Liver (tissue), 3 donors: ENCODE measurements around the gene ITGB1BP1.

Experiments used
- FOXA1 ChIP-seq: IDR thresholded peaks from 2 replicates; pipeline ENCODE4 v1.6.1; 2016; ENCODE audit warnings: antibody characterized with exemption
- HNF4G ChIP-seq: IDR thresholded peaks from 2 replicates; pipeline ENCODE4 v1.6.1; 2016; ENCODE audit warnings: antibody characterized with exemption
- JUND ChIP-seq, 2 donors: IDR thresholded peaks; 2 replicates each; pipeline ENCODE4 v1.6.1; 2016; ENCODE audit warnings: antibody characterized with exemption in 2 of 2
- RAD21 ChIP-seq, 2 donors: IDR thresholded peaks; 2 replicates each; pipeline ENCODE4 v1.6.1; 2016; ENCODE audit warnings: antibody characterized with exemption in 2 of 2, mild to moderate bottlenecking in 2 of 2
- SP1 ChIP-seq: IDR thresholded peaks from 2 replicates; pipeline ENCODE4 v1.6.1; 2018; ENCODE audit warnings: antibody characterized with exemption, mild to moderate bottlenecking
- TAF1 ChIP-seq: conservative IDR thresholded peaks from 2 replicates; pipeline ENCODE4 v1.6.1; 2016; ENCODE audit warnings: antibody characterized with exemption, mild to moderate bottlenecking
- TF ChIP-seq, protein P1 (sequence below): fragments of 150-350 bp; IDR thresholded peaks from 2 replicates; pipeline ENCODE4 v1.5.1; 2017; ENCODE audit warnings: improper control_type of control experiment, low read depth, low read length; ENCODE audit not compliant: missing input control
- TF ChIP-seq, protein P2 (sequence below): IDR thresholded peaks from 2 replicates; pipeline ENCODE4 v1.6.1; 2016; ENCODE audit warnings: antibody characterized with exemption, mild to moderate bottlenecking
- donor health status: healthy.
- donor health status: healthy.

DNA sequence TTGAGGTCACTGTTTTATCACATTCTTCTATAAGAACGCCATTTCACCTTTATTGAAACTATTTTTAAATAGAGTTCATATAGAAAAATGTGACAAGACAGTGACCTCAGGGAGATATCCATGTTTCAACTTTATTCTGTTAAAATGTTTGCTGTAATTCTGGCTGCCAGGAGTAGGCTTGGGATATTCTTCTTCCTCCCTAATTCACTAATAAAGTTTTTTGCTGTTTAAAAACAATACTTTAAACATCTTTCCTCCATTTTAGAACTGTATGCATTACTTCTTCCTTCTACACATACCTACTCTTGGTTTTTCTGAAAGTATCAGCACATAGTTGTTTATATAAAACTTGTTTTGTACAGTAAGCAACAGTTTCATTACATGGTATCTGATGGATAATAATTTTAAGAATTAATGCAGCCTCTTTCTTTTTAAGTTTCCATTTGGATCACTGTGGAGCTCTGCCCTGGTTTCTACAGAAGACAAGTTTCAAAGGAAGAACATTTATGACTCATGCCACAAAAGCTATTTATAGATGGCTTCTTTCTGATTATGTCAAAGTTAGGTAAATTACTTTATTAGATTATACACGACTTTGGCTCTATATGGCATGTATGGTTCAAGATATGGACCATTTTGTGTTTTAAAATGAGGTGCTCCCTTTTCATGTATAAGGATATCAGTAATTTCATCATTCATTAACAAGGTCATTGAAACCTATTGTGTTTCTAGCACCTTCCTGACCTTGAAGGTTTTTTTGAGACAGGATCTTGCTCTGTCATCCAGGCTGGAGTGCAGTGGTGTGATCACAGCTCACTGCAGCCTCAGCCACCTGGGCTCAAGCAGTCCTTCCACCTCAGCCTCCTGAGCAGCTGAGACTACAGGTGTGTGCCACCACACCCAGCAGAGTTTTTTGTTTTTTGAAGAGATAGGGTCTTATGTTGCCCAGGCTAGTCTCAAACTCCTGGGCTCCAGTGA is 7.3 kb upstream of the ITGB1BP1 start:
- TF ChIP-seq, protein P1, sequence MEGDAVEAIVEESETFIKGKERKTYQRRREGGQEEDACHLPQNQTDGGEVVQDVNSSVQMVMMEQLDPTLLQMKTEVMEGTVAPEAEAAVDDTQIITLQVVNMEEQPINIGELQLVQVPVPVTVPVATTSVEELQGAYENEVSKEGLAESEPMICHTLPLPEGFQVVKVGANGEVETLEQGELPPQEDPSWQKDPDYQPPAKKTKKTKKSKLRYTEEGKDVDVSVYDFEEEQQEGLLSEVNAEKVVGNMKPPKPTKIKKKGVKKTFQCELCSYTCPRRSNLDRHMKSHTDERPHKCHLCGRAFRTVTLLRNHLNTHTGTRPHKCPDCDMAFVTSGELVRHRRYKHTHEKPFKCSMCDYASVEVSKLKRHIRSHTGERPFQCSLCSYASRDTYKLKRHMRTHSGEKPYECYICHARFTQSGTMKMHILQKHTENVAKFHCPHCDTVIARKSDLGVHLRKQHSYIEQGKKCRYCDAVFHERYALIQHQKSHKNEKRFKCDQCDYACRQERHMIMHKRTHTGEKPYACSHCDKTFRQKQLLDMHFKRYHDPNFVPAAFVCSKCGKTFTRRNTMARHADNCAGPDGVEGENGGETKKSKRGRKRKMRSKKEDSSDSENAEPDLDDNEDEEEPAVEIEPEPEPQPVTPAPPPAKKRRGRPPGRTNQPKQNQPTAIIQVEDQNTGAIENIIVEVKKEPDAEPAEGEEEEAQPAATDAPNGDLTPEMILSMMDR = no peak
- TF ChIP-seq SP1 (no peak), FOXA1 (no peak), HNF4G (no peak), RAD21 (IDR thresholded peaks at IDR 0.05) (no peak), TAF1 (no peak), JUND (IDR thresholded peaks at IDR 0.05) (no peak)
- TF ChIP-seq, protein P2, sequence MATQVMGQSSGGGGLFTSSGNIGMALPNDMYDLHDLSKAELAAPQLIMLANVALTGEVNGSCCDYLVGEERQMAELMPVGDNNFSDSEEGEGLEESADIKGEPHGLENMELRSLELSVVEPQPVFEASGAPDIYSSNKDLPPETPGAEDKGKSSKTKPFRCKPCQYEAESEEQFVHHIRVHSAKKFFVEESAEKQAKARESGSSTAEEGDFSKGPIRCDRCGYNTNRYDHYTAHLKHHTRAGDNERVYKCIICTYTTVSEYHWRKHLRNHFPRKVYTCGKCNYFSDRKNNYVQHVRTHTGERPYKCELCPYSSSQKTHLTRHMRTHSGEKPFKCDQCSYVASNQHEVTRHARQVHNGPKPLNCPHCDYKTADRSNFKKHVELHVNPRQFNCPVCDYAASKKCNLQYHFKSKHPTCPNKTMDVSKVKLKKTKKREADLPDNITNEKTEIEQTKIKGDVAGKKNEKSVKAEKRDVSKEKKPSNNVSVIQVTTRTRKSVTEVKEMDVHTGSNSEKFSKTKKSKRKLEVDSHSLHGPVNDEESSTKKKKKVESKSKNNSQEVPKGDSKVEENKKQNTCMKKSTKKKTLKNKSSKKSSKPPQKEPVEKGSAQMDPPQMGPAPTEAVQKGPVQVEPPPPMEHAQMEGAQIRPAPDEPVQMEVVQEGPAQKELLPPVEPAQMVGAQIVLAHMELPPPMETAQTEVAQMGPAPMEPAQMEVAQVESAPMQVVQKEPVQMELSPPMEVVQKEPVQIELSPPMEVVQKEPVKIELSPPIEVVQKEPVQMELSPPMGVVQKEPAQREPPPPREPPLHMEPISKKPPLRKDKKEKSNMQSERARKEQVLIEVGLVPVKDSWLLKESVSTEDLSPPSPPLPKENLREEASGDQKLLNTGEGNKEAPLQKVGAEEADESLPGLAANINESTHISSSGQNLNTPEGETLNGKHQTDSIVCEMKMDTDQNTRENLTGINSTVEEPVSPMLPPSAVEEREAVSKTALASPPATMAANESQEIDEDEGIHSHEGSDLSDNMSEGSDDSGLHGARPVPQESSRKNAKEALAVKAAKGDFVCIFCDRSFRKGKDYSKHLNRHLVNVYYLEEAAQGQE = no peak
